ENCODE results near the gene PRELID3B.
"Not testable (repeated sequence)": the region's sequence is repeated elsewhere in the genome, so short reads cannot be mapped to it uniquely, and the experiment has no call there.

PRELID3B gene

DNA sequence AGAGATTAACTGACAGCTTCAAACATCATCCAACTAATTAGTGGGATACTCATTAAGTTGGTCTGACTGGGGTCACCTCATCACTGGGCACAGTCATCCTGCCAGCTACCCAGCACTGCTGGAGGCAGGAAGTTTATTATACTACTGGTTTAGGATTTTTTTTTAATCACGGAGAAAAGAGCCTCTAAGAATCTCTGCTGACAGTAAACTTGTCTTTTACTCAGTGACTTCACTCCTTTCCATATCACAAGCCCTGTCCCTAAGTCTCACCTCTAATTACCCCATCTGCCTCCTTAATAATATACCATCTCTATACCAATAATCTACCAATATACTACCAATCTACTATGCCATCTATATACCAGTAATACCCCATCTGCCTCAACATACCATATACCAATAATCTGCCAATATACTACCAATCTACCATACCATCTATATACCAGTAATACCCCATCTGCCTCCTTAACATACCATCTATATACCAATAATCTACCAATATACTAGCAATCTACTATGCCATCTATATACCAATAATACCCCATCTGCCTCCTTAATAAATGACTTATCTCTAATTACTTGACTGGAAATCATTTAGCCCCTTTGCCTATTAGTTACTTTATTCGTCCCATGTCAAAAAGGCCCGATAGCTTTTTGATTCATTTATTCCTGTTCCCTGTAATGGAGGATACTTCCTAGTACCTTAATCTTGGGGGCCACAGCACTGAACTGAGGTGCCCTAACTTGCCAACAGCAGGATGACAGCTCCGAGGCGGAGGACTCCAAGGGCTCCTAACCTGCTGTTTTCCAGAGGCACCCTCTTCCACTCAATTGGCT, 15.5 kb downstream of the PRELID3B start:
- no peak for DNase-seq (ENCODE audit: low spot score)

GRCh38 chr20:59025511-59025910, 17.1 kb downstream of the PRELID3B start:
- DNase-seq (ENCODE audit: low spot score) = no peak

- DNase-seq (ENCODE audit: low spot score) = no peak
These were observed 17.5 kb downstream of the PRELID3B start for GRCh38 chr20:59025086-59025485.

DNA sequence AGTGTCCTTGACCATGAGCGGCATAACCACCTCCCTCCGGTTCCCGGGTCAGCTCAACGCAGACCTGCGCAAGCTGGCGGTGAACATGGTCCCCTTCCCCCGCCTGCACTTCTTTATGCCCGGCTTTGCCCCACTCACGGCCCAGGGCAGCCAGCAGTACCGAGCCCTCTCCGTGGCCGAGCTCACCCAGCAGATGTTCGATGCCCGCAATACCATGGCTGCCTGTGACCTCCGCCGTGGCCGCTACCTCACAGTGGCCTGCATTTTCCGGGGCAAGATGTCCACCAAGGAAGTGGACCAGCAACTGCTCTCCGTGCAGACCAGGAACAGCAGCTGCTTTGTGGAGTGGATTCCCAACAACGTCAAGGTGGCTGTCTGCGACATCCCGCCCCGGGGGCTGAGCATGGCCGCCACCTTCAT, 18.5 kb downstream of the PRELID3B start:
- DNase-seq (ENCODE audit: low spot score) = no peak

DNA sequence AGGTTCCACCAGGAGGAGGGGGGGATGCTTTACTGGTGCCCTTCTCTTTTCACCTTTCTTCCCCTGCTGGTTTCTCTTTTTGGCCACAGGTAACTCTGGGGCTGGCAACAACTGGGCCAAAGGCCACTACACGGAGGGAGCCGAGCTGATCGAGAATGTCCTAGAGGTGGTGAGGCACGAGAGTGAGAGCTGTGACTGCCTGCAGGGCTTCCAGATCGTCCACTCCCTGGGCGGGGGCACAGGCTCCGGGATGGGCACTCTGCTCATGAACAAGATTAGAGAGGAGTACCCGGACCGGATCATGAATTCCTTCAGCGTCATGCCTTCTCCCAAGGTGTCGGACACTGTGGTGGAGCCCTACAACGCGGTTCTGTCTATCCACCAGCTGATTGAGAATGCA, 19.0 kb downstream of the PRELID3B start:
- DNase-seq (ENCODE audit: low spot score) = no peak

DNA sequence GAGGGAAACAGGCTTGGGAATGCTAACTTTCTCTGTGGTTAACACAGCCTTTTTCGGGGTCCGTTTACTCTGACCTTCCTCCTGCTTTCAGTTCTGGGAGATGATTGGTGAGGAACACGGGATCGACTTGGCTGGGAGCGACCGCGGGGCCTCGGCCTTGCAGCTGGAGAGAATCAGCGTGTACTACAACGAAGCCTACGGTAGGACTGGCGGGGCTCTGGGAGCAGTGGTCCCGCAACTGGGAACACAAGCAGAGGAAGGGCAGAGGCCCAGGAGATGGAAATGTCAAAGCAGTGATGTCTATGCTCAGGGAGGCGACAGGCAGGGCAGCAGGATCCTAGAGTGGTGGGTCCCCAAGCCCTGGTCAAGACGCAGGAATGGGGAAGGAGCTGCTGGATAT, 19.8 kb downstream of the PRELID3B start:
- DNase-seq (ENCODE audit: low spot score) = no peak

GRCh38 chr20:59020938-59021551, 21.5 kb downstream of the PRELID3B start:
- DNase-seq (ENCODE audit: low spot score) = no peak

GRCh38 chr20:59019217-59019616, 23.4 kb downstream of the PRELID3B start, which contains the start of gene TUBB1:
TSS of gene TUBB1 (plus strand) at chr20:59019429. CDS start at chr20:59019523, 94 bp downstream.
- DNase-seq (ENCODE audit: low spot score) = no peak

DNA sequence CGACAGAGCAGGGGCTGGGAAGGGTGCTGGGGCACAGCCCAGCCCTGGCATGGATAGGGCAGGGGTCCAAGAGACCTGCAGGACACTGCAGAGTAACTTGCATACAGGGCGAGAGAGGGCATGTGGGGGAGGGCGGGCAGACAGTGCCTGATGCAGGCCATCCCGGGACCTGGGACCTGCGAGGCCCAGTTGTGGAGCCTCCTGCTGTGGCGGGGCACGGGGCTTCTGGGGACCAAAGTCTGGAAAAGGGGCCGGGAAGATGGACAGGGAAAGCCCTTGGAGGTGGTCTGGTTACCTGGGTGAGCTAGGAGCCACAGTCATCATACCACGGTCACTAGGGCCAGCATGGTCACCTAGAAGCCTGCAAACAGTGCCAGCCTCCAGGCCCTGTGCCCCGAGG, 23.8 kb downstream of the PRELID3B start:
- no peak for DNase-seq (ENCODE audit: low spot score)

DNA sequence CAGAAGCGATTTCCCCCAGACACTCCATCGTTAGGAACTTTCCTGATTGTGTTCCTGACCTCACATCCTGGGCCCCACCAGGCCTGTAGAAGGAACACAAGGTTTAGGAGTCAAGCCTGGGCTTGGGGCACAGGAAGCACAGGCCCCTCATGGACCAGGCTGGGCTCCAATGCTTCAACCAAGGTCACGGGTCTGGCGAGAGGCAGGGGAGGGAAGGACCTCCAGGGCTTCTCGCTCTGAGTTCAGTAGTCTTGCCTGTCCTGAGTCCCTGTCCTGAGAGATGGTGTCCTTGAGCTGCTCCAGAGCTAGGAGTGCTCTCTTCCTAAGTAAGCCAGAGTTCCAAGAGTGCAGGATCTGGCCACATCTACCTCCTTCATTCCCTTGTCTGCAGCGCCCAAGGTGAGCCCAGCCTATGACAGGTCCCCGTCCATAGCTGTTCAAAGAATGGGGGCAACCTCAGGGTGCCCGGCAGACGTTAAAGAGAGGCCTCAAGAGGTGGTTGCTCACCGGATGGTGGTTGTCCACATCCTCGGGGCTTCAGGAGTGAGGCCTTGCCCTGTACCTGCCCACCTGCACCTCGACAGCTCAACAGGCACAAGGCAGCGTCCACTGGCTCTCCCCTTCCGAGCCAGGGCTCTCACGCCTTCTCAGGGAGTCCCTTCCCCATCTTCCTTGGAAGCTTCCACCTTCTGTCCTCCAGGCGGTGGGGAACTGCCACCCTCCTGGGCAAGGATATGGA, 24.9 kb downstream of the PRELID3B start:
- no peak for DNase-seq (ENCODE audit: low spot score)

- no peak for DNase-seq (ENCODE audit: low spot score)
These were observed 25.6 kb downstream of the PRELID3B start for GRCh38 chr20:59016795-59017492.

DNA sequence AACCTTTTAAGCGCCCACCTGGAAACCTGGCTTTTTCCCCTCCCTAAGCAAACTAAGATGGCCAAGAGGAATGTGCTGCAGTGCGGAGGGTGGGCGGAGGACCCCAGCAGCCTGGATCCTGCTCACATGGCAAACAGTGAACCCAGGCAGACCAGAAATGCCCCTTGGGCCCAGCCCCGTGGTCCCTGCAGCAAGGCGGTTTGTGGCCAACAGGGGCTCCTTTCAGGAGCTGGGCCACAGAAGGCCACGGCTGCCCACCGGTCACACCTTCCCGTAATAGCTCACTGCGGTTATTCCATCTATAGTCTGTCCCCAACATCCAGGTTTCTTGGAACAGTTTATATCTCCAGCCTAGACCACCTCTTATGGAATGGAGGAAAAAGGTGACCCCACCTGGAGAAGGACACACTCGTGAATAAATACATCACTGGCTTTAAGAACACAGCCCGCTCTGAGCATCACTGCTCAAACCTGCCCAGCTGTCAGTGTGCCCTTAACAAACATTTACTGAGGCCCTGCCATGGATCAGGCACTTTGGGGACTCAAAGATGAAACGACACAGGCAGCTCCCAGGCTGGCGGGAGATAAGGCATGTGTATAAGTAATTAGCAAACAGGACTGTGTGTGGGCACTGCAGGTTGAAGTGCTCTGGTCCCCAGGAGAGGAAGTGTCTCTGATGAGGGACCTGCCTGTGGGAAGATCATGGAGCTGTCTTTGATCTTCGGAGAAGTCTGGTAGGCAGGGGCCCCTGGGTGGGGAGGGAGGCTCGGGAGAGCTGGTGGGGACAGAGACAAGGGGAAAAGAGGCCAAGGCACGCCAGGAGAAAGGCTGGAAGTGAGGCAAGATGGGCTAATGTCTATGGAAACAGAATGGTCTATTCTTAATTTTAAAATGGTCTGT, 26.5 kb downstream of the PRELID3B start:
- DNase-seq (ENCODE audit: low spot score) = no peak

DNA sequence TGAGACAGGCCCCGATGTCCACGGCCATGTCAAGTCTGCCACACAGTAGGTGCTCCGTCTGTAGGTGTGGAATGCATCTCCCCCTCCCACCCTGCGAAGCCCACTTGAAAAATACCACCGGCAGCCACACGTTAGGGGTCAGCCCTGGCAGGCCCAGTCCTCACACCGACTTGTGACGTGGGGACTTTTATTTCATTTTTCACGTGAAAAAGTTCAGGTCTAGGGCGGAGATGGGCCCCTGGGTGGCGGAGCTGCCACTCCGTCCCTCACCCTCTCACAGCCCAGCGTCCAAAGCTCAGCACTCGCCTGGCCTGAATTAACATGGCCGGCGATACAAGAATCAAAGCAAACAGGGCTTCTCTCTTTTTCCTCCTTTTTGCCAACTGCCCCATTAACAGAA, 27.2 kb downstream of the PRELID3B start:
- DNase-seq (ENCODE audit: low spot score) = no peak

GRCh38 chr20:59014680-59015389, 27.8 kb downstream of the PRELID3B start:
- no peak for DNase-seq (ENCODE audit: low spot score)

DNA sequence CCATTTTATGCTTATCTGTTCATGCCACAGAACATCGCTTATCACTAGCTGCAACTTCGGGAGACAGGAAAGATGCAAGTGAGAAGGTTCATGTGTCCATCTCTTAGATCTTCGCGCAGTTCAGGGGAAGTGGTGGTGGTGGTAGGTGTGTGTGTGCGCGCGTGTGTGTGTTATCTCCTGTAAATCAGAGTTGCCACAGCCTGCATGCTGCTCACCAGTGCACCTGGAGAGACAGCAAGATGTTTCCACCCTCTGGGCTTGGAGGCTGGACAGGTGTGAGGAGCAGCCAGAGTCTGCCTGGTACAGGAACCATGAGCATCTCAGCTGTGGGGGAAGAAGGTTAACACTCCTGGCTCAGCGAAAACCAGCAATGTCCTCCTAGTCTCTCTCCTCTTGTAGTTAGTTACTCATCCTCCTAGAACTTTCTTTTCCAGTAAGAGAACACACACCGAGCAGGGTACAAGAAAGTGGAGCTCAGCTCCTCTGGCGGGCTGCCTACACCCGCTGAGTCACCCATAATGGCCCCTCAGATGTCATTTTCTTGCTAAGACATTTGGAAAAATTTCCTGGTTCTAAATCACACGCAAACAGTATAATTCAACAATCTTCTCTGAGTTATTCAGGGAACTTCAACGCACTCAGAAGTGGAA, 28.5 kb downstream of the PRELID3B start:
- no peak for DNase-seq (ENCODE audit: low spot score)

DNA sequence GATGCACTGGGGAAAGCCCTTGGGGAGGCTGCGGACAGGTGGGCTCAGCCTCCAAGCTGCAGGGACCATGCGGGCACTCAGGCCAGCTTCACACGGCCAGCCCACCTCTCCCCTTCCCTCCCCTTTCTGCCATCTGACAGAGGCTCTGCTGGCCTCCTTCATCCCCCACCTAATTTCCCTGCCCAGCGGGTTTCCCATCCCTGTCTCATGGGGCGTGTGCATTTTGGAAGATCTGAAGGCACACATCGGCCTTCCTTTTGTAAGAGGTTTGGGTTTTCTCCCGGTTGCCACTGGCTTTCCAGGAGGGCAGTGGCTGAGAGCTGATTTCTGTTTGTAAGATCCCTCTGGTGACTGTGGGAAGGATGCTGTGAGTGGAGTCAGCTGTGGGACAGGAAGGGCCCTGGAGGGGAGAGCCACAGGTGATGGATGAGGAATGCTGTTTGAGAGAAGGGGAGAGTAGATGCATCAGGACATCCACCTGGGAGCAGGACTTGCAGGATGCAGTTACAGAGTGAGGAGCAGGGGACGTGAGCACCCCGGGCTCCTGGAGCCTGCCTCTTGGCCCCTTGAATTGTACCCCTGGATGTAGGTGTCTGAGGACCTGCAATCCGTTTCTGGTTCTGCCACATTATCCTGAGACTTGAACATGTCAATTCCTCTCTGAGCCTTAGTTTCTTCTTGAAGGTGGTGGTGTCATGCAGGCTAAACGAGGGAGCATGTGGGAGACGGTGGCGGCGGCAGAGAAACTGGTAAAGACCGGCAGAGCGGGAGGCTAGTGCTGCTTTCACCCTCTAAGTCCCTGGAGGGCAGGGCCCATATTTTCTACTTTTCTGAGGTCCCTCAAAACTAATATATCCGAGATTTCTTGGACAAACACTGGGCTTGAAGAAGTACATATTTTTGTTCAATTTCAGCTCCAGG, 29.3 kb downstream of the PRELID3B start:
- DNase-seq (ENCODE audit: low spot score) = no peak

GRCh38 chr20:59011874-59012157, 30.8 kb downstream of the PRELID3B start:
- not testable (repeated sequence) for DNase-seq (ENCODE audit: low spot score)

DNA sequence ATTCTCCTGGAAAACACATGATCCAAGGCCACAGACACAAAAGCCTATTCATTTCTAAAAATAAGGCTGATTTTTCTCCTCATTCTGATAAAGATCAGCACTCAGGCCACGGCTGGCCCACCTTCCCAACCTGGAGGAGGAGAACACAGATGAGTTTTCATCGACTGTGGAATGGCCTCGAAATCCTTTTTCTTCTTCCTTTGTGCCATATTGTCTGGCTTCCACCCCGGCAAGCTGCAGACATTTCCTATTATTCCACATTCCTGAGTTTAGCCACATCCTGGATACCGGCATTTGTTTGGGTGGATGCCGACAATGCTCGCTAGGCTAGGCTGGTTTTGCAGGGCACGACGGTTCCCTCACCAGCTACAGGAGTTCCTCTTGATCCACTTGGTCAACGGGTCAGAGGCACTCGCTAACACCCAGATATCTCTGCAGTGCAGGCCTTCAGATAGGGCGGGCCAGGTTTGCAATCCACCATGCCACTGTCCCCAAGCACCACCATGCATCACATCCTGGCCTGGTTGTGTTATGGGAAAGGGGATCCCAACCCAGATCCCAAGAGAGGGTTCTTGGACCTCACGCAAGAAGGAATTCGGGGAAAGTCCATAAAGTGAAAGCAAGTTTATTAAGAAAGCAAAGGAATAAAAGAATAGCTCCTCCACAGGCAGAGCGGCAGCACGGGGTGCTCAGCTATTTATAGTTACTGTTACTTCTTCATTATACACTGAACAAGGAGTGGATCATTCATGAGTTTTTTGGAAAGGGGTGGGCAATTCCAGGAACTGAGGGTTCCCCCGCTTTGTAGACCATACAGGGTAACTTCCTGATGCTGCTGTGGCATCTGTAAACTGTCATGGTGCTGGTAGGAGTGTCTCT, 31.4 kb downstream of the PRELID3B start:
- DNase-seq (ENCODE audit: low spot score) = peak; percentile 91

All from AG20443 (cell line).